ENCODE results near the gene COL4A1.

DNA sequence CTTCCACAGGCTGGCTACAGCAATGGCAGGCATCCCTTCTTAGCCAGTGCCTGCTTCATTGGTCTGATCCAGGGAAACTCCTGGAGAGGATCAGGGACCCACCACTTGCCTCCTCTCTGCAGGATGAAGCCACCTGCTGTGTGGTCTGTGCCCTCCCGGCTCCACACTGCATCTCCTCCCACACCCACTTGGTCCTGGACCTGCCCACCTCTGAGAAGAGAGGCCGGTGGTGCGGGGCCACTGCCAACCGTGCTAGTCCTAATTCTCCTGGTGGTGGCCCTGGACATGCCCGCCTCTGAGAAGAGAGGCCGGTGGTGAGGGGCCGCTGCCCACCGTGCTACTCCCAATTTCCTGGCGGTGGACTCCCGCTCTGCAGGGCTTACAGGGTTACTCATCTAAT is 98.8 kb downstream of the COL4A1 start:
- TF ChIP-seq, protein P1, sequence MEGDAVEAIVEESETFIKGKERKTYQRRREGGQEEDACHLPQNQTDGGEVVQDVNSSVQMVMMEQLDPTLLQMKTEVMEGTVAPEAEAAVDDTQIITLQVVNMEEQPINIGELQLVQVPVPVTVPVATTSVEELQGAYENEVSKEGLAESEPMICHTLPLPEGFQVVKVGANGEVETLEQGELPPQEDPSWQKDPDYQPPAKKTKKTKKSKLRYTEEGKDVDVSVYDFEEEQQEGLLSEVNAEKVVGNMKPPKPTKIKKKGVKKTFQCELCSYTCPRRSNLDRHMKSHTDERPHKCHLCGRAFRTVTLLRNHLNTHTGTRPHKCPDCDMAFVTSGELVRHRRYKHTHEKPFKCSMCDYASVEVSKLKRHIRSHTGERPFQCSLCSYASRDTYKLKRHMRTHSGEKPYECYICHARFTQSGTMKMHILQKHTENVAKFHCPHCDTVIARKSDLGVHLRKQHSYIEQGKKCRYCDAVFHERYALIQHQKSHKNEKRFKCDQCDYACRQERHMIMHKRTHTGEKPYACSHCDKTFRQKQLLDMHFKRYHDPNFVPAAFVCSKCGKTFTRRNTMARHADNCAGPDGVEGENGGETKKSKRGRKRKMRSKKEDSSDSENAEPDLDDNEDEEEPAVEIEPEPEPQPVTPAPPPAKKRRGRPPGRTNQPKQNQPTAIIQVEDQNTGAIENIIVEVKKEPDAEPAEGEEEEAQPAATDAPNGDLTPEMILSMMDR (IDR thresholded peaks at IDR 0.05; ENCODE audit: low read length): no peak
- TF ChIP-seq EZH2 (IDR thresholded peaks at IDR 0.05; ENCODE audit: borderline replicate concordance, low read length): no peak

Measured in OCI-LY1 (cell line).